ENCODE data around the gene TMSB10.

DNA sequence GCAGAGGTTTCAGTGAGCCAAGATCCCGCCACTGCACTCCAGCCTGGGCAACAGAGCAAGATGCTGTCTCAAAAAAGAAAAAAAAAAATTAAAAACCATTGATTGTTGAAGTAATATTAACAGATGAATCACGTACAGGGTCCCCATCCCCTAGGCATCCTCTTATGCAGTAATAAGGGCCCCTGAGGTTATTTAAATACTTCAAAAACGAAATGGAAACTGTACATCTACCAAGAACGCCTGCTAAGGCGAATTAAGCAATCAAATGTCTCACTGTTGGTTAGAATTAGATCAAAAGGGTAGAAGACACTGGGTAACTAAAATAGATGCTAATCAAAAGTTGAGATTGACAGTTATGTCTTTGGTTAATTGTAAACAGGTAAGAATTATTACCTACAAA, 32.1 kb upstream of the TMSB10 start:
- TF ChIP-seq, protein P1, sequence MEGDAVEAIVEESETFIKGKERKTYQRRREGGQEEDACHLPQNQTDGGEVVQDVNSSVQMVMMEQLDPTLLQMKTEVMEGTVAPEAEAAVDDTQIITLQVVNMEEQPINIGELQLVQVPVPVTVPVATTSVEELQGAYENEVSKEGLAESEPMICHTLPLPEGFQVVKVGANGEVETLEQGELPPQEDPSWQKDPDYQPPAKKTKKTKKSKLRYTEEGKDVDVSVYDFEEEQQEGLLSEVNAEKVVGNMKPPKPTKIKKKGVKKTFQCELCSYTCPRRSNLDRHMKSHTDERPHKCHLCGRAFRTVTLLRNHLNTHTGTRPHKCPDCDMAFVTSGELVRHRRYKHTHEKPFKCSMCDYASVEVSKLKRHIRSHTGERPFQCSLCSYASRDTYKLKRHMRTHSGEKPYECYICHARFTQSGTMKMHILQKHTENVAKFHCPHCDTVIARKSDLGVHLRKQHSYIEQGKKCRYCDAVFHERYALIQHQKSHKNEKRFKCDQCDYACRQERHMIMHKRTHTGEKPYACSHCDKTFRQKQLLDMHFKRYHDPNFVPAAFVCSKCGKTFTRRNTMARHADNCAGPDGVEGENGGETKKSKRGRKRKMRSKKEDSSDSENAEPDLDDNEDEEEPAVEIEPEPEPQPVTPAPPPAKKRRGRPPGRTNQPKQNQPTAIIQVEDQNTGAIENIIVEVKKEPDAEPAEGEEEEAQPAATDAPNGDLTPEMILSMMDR (conservative IDR thresholded peaks at IDR 0.05 in 1 of 2, IDR thresholded peaks at IDR 0.05 in 1 of 2; ENCODE audit: low read depth in 1 of 2, low read length in 2 of 2), result no peak
- TF ChIP-seq EZH2 (IDR thresholded peaks at IDR 0.05; ENCODE audit: low read length, missing control alignments), result no peak
